Measurements from ENCODE around the gene CHTF8. TPM values are rescaled to one million over a fixed set of nuclear protein-coding genes. Genes with fewer than 3 reads are reported as not detected.

Gene CHTF8
- total RNA-seq, 4 donors from 2014 or later, result 59.8 to 94.4 (median 69.4) TPM

GRCh38 chr16:69111216-69111875, 21.0 kb downstream of the CHTF8 start:
- no peak overlapping the region for H3K27ac ChIP-seq (replicated peaks in 1 of 4)
- peaks cover 0 to 60% (median 35%) of the 10 kb centered on the region in 4 donors for H3K36me3 ChIP-seq
- TF ChIP-seq POLR2AphosphoS5 (IDR thresholded peaks at IDR 0.05), result no peak
- no peak for TF ChIP-seq EP300 (IDR thresholded peaks at IDR 0.05)
- TF ChIP-seq POLR2A (IDR thresholded peaks at IDR 0.05; ENCODE audit: low read depth), result no peak
- TF ChIP-seq CTCF (IDR thresholded peaks at IDR 0.05), result no peak
- H3K9me3 ChIP-seq, result no peaks in the 10 kb centered on the region
- no peak for DNase-seq (ENCODE audit: extremely low spot score)
- 89% methylated on average over 6 of the region's 6 CpGs for WGBS
- no peak overlapping the region for H3K4me3 ChIP-seq
- H3K4me1 ChIP-seq, result peaks cover 24 to 34% (median 30%) of the 10 kb centered on the region in 4 donors
- intact Hi-C loops (cut with DNase I), result no loop called here
- peaks cover 0 to 34% (median 0%) of the 10 kb centered on the region in 4 donors for H3K27me3 ChIP-seq

- H3K27ac ChIP-seq (replicated peaks in 1 of 4), result no peak overlapping the region
- H3K9me3 ChIP-seq, result no peaks in the 10 kb centered on the region
- WGBS, result 96% methylated on average over 7 of the region's 7 CpGs
- DNase-seq (ENCODE audit: extremely low spot score), result no peak
- peaks cover 0 to 35% (median 0%) of the 10 kb centered on the region in 4 donors for H3K27me3 ChIP-seq
- intact Hi-C loops (cut with DNase I), result no loop called here
- TF ChIP-seq CTCF (IDR thresholded peaks at IDR 0.05) (no peak), EP300 (IDR thresholded peaks at IDR 0.05) (no peak), POLR2AphosphoS5 (IDR thresholded peaks at IDR 0.05) (no peak), POLR2A (IDR thresholded peaks at IDR 0.05; ENCODE audit: low read depth) (no peak)
- H3K4me1 ChIP-seq, result peaks cover 30 to 40% (median 35%) of the 10 kb centered on the region in 4 donors
- H3K36me3 ChIP-seq, result peaks cover 0 to 51% (median 32%) of the 10 kb centered on the region in 4 donors
- no peak overlapping the region for H3K4me3 ChIP-seq
These were observed 22.0 kb downstream of the CHTF8 start for GRCh38 chr16:69110406-69110805.

- peaks cover 0 to 44% (median 25%) of the 10 kb centered on the region in 4 donors for H3K36me3 ChIP-seq
- intact Hi-C loops (cut with DNase I), result no loop called here
These were observed 22.7 kb downstream of the CHTF8 start for GRCh38 chr16:69109486-69110270.

GRCh38 chr16:69108905-69109252, 23.5 kb downstream of the CHTF8 start:
- no peak for TF ChIP-seq POLR2A (IDR thresholded peaks at IDR 0.05; ENCODE audit: low read depth)
- TF ChIP-seq POLR2AphosphoS5 (IDR thresholded peaks at IDR 0.05), result no peak
- TF ChIP-seq CTCF (IDR thresholded peaks at IDR 0.05), result no peak
- no peak for TF ChIP-seq EP300 (IDR thresholded peaks at IDR 0.05)
- Histone ChIP-seq H3K4me1 (peaks cover 34 to 44% (median 39%) of the 10 kb centered on the region in 4 donors), H3K9me3 (no peaks in the 10 kb centered on the region), H3K27me3 (peaks cover 0 to 35% (median 0%) of the 10 kb centered on the region in 4 donors), H3K27ac (replicated peaks in 1 of 4) (no peak overlapping the region), H3K36me3 (peaks cover 0 to 36% (median 18%) of the 10 kb centered on the region in 4 donors), H3K4me3 (no peak overlapping the region)
- intact Hi-C loops (cut with DNase I), result no loop called here
- no peak for DNase-seq (ENCODE audit: extremely low spot score)
- 90% methylated on average over 2 of the region's 4 CpGs for WGBS

More at GRCh38 chr16:69109486-69110270, 22.7 kb downstream of the CHTF8 start:
- 95% methylated on average over 40 of the region's 48 CpGs for WGBS
- Histone ChIP-seq H3K27ac (replicated peaks in 1 of 4) (no peak overlapping the region), H3K27me3 (peaks cover 0 to 35% (median 0%) of the 10 kb centered on the region in 4 donors), H3K4me1 (peaks cover 34 to 44% (median 39%) of the 10 kb centered on the region in 4 donors), H3K9me3 (no peaks in the 10 kb centered on the region), H3K4me3 (no peak overlapping the region)
- no peak for TF ChIP-seq POLR2A (IDR thresholded peaks at IDR 0.05; ENCODE audit: low read depth)
- no peak for TF ChIP-seq EP300 (IDR thresholded peaks at IDR 0.05)
- no peak for TF ChIP-seq CTCF (IDR thresholded peaks at IDR 0.05)
- TF ChIP-seq POLR2AphosphoS5 (IDR thresholded peaks at IDR 0.05), result no peak
- no peak for DNase-seq (ENCODE audit: extremely low spot score)
